ENCODE results near the gene NKX1-1. TPM values are rescaled to one million over a fixed set of nuclear protein-coding genes. Genes with fewer than 3 reads are reported as not detected.
"Not testable (repeated sequence)": the region's sequence is repeated elsewhere in the genome, so short reads cannot be mapped to it uniquely, and the experiment has no call there.

Gene NKX1-1
- total RNA-seq, 1 experiment from 2014 or later = not detected

DNA sequence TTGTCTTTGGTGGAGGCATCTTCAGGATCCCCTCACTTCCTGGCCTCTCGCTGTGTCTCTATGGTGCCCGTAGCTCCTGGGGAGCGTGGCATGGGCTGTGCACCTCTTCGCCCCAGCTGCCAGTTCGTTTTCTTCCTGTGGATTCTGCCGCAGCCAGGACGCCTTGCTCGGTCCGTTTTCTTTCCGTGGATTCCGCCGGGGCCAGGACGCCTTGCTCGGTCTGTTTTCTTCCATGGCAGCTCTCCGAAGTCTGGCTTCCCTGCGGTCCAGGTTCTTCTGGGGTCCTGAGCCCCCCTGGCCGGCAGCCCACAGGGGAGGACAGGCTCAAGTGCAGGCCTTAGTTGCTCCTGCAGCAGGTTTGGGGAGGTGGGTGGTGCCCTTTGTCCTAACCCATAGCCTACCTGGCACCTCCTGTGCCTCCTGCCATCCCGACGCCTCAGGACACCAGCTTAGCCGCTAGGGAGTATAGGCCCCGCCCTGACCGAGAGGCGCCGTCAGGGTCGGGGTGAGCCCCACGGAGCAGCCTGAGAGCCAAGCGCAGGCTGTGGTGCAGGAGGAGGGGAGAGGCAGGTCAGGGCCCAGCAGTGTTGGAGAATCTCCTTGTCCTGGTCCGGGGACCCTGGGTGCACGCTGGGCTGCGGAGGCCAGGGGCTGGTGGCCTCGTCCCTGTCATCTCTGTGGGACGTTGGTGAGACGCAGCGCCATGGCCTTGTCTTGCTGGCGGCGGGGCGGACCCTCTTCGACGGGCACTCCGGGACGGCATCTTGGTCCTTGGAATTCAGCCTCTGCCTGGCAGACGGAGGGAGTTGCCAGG, 32.1 kb downstream of the NKX1-1 start:
- DNase-seq (ENCODE audit: low read depth) = no peak

GRCh38 chr4:1372576-1372975, 33.7 kb downstream of the NKX1-1 start:
- DNase-seq (ENCODE audit: low read depth) = not testable (repeated sequence)

- no peak for DNase-seq (ENCODE audit: low read depth)
These were observed 34.8 kb downstream of the NKX1-1 start for GRCh38 chr4:1371176-1372165.

- no peak for DNase-seq (ENCODE audit: low read depth)
These were observed 35.7 kb downstream of the NKX1-1 start for GRCh38 chr4:1370321-1371124.

- DNase-seq (ENCODE audit: low read depth) = no peak
These were observed 36.7 kb downstream of the NKX1-1 start for GRCh38 chr4:1369479-1370079.

- no peak for DNase-seq (ENCODE audit: low read depth)
These were observed 37.2 kb downstream of the NKX1-1 start for GRCh38 chr4:1369091-1369450.

DNA sequence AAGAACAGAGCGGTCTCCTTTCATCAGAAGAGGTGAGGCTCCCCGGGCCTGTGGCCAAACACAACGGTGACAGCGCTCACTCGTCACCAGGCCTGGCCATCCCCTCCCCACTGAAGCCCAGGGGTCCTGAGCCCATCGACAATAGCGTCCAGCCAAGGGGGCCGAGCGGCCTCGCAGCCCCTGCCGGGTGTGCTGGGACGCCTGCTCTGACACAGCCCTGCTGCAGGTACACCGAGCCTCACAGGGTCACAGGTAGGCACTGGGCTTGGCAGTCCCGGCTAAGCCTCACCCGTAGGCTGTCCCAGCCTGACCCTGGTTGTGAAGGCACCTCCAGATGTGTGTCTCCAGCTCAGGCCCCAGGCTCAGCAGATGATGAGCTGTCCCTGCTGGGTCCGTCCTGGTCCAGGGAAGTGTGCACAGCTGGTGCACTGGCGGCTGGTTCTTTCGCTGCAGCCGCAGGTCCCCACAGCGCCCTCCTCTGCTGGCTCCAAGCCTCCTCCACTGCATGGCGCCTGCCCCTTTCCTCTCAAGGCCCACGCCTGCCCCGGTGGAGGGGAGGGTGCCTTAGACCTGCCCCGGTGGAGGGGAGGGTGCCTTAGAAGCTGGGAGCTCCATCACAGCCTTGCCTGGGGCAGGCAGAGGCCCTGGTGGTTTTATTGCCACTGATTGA, 37.7 kb downstream of the NKX1-1 start:
- DNase-seq (ENCODE audit: low read depth) = no peak

- no peak for DNase-seq (ENCODE audit: low read depth)
These were observed 38.3 kb downstream of the NKX1-1 start for GRCh38 chr4:1367936-1368289.

GRCh38 chr4:1367230-1367935, 38.9 kb downstream of the NKX1-1 start:
- no peak for DNase-seq (ENCODE audit: low read depth)

- no peak for DNase-seq (ENCODE audit: low read depth)
These were observed 39.6 kb downstream of the NKX1-1 start for GRCh38 chr4:1366371-1367229.

DNA sequence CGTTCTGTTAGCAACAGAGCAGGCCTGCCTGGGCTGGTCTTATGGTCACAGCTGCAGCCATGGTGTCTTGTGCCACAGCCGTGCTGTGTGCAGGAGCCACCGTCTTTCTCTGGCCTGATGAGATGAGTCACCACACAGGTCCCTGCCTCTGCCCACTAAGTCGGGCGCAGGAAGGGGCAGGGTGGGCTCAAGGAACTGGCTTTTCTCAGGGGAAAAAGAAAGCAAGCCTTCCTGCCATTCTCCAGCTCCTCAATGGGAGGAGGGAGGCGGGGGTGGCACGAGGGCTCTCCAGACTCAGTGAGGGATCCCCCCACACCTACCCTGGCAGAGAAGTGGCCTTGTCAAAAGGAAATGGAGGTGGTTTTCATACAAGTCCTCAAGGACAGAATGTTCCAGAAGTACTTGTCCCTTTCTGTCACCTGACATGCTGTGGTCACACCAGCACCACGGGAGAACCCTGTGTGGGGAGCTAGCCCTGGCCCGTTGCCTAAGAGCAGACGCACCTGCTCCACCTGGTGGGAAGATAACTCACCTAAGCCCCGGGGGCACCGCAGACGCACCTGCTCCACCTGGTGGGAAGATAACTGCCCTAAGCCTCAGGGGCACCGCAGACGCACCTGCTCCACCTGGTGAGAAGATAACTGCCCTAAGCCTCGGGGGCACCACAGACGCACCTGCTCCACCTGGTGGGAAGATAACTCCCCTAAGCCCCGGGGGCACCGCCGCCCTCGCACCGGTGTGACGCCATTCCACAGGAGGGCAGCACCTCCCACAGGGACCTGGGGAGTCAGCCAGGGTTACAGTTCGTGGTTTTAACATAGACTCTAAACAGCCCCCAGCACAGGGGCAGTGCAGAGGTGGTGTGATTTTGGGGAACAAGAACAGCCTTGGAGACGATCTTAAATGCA, 40.7 kb downstream of the NKX1-1 start:
- DNase-seq (ENCODE audit: low read depth) = no peak

DNA sequence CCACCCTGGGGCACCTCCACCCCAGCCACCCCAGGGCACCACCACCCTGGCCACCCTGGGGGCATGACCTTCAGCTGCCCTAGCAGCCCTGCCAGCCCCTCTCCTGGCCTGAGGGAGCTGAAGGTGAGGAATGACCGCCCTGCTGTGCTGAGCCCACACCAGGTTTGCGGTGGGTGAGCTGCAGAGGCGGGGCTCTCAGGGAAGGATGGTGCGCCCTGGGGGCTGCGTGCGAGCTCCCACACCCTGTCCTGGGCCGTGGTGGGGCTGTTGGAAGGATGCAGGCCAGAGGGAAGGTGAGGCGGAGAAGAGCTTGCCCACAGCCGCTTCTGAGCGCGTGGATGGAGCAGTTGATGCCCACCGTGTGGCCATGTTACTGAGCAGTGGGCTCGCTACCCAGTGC, 41.5 kb downstream of the NKX1-1 start:
- DNase-seq (ENCODE audit: low read depth) = no peak

- DNase-seq (ENCODE audit: low read depth) = no peak
These were observed 42.0 kb downstream of the NKX1-1 start for GRCh38 chr4:1364217-1364616.

- DNase-seq (ENCODE audit: low read depth) = no peak
These were observed 42.7 kb downstream of the NKX1-1 start for GRCh38 chr4:1363513-1363912.

GRCh38 chr4:1362521-1362920, 43.7 kb downstream of the NKX1-1 start:
- DNase-seq (ENCODE audit: low read depth) = no peak

DNA sequence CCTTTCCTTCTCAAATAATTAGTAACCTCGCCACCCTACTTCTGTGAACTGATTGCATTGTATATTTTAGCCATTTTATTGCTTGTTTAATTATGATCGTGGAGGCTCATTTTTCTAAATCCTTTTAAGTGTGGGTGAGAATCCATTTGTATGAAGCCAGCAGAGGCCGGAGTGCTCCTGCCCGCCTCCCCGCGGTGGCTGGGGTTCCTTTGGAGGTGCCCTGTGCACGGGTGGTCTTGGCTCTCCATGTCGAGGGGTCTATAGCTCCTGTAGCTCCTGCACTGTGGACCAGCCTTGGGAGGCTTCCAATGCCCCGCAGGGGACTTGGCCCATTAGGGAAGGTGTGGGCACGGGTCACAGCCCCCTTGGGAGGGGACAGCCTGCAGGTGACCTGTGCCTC, 44.2 kb downstream of the NKX1-1 start:
- DNase-seq (ENCODE audit: low read depth) = no peak

- DNase-seq (ENCODE audit: low read depth) = no peak
These were observed 44.8 kb downstream of the NKX1-1 start for GRCh38 chr4:1361431-1361830.

Measured in M059J (cell line).